Large intestine (tissue), 3 donors: ENCODE results near the gene KIF4A. TPM values are rescaled to one million over a fixed set of nuclear protein-coding genes. Genes with fewer than 3 reads are reported as not detected.
"Not testable (repeated sequence)": the region's sequence is repeated elsewhere in the genome, so short reads cannot be mapped to it uniquely, and the experiment has no call there.

ENCODE experiments used
- DNase-seq, 2 donors: peaks; one replicate each; pipeline versions ENCODE4 v3.0.0 to v3.0.0-alpha.2; 2013
- H3K27ac ChIP-seq: one replicate; pipeline ENCODE4 v1.5.1; 2013; ENCODE audit warnings: low read length
- H3K27me3 ChIP-seq: 2 replicates; pipeline ENCODE4 v1.6.1; 2013; ENCODE audit warnings: low read length; ENCODE audit not compliant: control insufficient read depth, insufficient read depth
- H3K36me3 ChIP-seq: 2 replicates; pipeline ENCODE4 v1.6.1; 2013; ENCODE audit warnings: low read length; ENCODE audit not compliant: control insufficient read depth, insufficient read depth
- H3K4me1 ChIP-seq: one replicate; pipeline ENCODE4 v1.6.1; 2013; ENCODE audit warnings: low read length; ENCODE audit not compliant: control insufficient read depth, insufficient read depth
- H3K4me3 ChIP-seq: one replicate; pipeline ENCODE4 v1.5.1; 2013; ENCODE audit warnings: low read length
- H3K9me3 ChIP-seq: one replicate; pipeline ENCODE4 v1.6.1; 2013; ENCODE audit warnings: mild to moderate bottlenecking, low read depth, low read length, moderate library complexity; ENCODE audit not compliant: control insufficient read depth
- WGBS: methylation state at CpG from one replicate; pipeline ENCODE4 v1.1.5; 2013; ENCODE audit warnings: low lambda C conversion rate; ENCODE audit not compliant: insufficient coverage; 5-methylcytosine and 5-hydroxymethylcytosine counted together
- polyA plus RNA-seq: library from polyadenylated mRNA; unstranded; fragments of 120-200 nt; gene quantifications from one replicate; pipeline ENCODE4 v1.2.1, GENCODE V29; 2013

KIF4A gene
- polyA plus RNA-seq, 1 donor = 7.7 TPM

DNA sequence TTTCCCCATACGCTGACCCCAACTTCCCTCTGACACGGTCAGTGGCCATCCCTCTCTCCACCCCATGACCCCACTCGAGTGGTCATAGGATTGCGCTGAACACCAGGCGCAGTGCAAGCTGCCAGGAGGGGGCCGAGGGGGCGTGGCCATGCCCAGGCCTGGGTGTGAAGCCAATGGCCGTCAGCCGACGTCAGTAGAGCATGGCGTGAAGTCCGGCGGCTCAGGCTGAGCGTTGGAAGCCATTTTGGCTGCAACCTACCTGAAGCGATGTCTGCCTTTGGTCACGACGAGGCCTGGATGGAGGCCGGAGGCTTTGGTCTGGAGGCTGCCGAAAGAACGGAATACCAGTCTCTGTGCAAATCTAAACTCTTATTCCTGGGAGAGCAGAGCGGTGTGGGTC, 8.0 kb upstream of the KIF4A start, which contains the start of gene RAB41:
Gene RAB41 (plus strand): TSS at position 222 of the 400 bp plus-strand sequence. CDS start 46 bp downstream, at position 268.
- H3K9me3 ChIP-seq = no peaks in the 10 kb centered on the region
- WGBS = no CpG with 5 or more reads among the region's 21 CpGs
- H3K4me3 ChIP-seq = no peak within 1 kb of the TSS
- H3K36me3 ChIP-seq = peaks cover 9% of the 10 kb centered on the region
- H3K4me1 ChIP-seq = no peaks in the 10 kb centered on the region
- DNase-seq = no peak
- no peak within 1 kb of the TSS for H3K27ac ChIP-seq
- H3K27me3 ChIP-seq = no peaks in the 10 kb centered on the region

- H3K9me3 ChIP-seq = no peaks in the 10 kb centered on the region
- peak overlapping the region; percentile 82 for H3K4me3 ChIP-seq
- DNase-seq = peak in 1 of 2 donors; percentile 3
- no peaks in the 10 kb centered on the region for H3K4me1 ChIP-seq
- H3K27me3 ChIP-seq = no peaks in the 10 kb centered on the region
- WGBS = no CpG with 5 or more reads among the region's 11 CpGs
- peak overlapping the region; percentile 45 for H3K27ac ChIP-seq
- peaks cover 16% of the 10 kb centered on the region for H3K36me3 ChIP-seq
Observed at GRCh38 chrX:70289168-70289792, 624 bp upstream of the KIF4A start.

GRCh38 chrX:70292788-70293187, 2.9 kb downstream of the KIF4A start:
- no CpG with 5 or more reads among the region's 1 CpG for WGBS
- no peak overlapping the region for H3K27ac ChIP-seq
- DNase-seq = no peak

GRCh38 chrX:70293621-70294020, 3.7 kb downstream of the KIF4A start:
- Histone ChIP-seq H3K27me3 (no peaks in the 10 kb centered on the region), H3K4me1 (no peaks in the 10 kb centered on the region), H3K9me3 (no peaks in the 10 kb centered on the region), H3K4me3 (no peak overlapping the region), H3K36me3 (no peaks in the 10 kb centered on the region), H3K27ac (no peak overlapping the region)
- DNase-seq = no peak
- WGBS = 79% methylated on average over 2 of the region's 5 CpGs

More at GRCh38 chrX:70292788-70293187, 2.9 kb downstream of the KIF4A start:
- Histone ChIP-seq H3K4me1 (no peaks in the 10 kb centered on the region), H3K9me3 (no peaks in the 10 kb centered on the region), H3K27me3 (no peaks in the 10 kb centered on the region), H3K4me3 (no peak overlapping the region), H3K36me3 (peaks cover 3% of the 10 kb centered on the region)

- no CpG with 5 or more reads among the region's 3 CpGs for WGBS
Observed at GRCh38 chrX:70301716-70302115, 11.8 kb downstream of the KIF4A start.

GRCh38 chrX:70313503-70313902, 23.6 kb downstream of the KIF4A start:
- H3K9me3 ChIP-seq = no peaks in the 10 kb centered on the region
- DNase-seq = no peak
- H3K4me3 ChIP-seq = no peak overlapping the region
- no peaks in the 10 kb centered on the region for H3K36me3 ChIP-seq
- no CpG with 5 or more reads among the region's 1 CpG for WGBS
- H3K4me1 ChIP-seq = no peaks in the 10 kb centered on the region
- no peaks in the 10 kb centered on the region for H3K27me3 ChIP-seq
- H3K27ac ChIP-seq = no peak overlapping the region

More at GRCh38 chrX:70301716-70302115, 11.8 kb downstream of the KIF4A start:
- H3K27me3 ChIP-seq = no peaks in the 10 kb centered on the region
- DNase-seq = no peak
- H3K36me3 ChIP-seq = no peaks in the 10 kb centered on the region
- no peak overlapping the region for H3K27ac ChIP-seq
- H3K4me3 ChIP-seq = no peak overlapping the region
- no peaks in the 10 kb centered on the region for H3K9me3 ChIP-seq
- H3K4me1 ChIP-seq = no peaks in the 10 kb centered on the region

DNA sequence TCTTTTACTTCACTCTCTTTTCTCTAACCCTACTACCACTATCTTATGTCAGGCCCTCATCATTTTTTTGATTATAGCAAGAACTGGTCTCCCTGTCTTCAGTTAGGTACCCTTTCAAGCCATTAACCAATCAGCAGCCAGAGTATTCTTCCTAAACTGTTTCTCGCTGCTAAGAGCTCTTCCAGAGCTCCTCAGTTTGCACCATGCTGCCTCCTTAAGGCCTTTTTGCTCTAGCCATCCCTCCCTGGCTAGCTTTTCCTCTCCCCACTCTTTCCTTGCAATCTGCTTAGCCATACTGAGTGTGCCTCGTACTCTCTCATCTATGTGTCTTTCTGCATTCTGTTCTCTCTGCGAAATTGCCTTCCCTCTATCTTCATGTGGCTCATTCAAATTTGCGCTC, 32.9 kb downstream of the KIF4A start:
- DNase-seq = no peak
- no peak overlapping the region for H3K27ac ChIP-seq
- no CpG with 5 or more reads among the region's 4 CpGs for WGBS
- H3K4me1 ChIP-seq = no peaks in the 10 kb centered on the region
- H3K36me3 ChIP-seq = no peaks in the 10 kb centered on the region
- H3K27me3 ChIP-seq = no peaks in the 10 kb centered on the region
- no peak overlapping the region for H3K4me3 ChIP-seq
- no peaks in the 10 kb centered on the region for H3K9me3 ChIP-seq

DNA sequence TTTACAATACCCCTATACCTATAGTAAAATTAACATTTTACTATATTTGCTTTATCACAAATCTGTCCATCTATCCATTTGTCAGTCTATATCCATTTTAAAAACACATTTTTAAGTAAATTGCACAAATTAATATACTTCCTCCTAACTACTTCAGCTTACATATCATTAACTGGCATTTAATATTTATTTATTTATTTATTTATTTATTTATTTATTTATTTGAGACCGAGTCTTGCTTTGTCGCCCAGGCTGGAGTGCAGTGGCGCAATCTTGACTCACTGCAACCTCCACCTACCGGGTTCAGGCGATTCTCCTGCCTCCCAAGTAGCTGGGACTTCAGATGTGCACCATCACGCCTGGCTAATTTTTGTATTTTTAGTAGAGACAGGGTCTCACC, 33.7 kb downstream of the KIF4A start:
- not testable (repeated sequence) for H3K4me3 ChIP-seq, H3K27ac ChIP-seq, H3K9me3 ChIP-seq, H3K4me1 ChIP-seq, H3K27me3 ChIP-seq, H3K36me3 ChIP-seq, DNase-seq
- WGBS = no CpG with 5 or more reads among the region's 6 CpGs

DNA sequence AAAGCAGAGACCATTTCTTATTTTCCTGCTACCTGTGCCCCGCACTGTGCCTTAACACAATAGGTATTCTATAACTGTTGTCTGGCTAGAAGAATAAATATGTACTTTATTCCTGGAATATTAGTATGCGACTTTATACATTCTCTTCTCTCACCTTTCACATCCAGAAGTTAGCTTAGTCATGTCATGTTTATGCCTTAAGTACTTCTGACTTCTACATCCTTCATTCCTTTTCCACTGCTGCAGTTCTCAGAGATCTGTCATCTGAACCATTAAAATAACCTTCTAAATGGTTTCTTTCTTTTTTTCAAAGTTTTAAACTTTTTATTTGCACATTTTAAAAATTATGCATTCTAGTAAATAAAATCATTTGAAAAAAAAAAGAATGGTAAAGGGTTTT, 34.4 kb downstream of the KIF4A start:
- DNase-seq = no peak
- Histone ChIP-seq H3K4me1 (no peaks in the 10 kb centered on the region), H3K9me3 (no peaks in the 10 kb centered on the region), H3K27ac (no peak overlapping the region), H3K36me3 (no peaks in the 10 kb centered on the region), H3K27me3 (no peaks in the 10 kb centered on the region), H3K4me3 (no peak overlapping the region)
- no CpG with 5 or more reads among the region's 2 CpGs for WGBS

DNA sequence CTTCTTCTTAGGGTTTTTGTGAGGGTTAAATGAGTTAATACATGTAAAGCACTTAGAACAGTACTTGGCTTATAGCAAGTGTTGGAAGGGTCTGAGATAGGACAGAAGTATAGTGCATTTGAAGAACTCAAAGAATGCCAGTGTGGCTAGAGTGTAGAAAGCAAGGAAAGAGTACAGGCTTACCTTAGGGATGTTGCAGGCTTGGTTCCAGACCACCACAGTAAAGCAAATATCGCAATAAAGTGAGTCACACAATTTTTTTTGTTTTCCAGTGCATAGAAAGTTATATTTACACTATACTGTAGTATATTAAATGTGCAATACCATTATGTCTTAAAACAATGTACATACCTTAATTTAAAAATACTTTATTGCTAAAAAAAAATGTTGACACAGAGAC, 41.3 kb downstream of the KIF4A start:
- no peaks in the 10 kb centered on the region for H3K36me3 ChIP-seq
- H3K4me3 ChIP-seq = no peak overlapping the region
- no peak for DNase-seq
- H3K27ac ChIP-seq = no peak overlapping the region
- H3K9me3 ChIP-seq = no peaks in the 10 kb centered on the region
- no peaks in the 10 kb centered on the region for H3K27me3 ChIP-seq
- no CpG with 5 or more reads among the region's 1 CpG for WGBS
- H3K4me1 ChIP-seq = no peaks in the 10 kb centered on the region

GRCh38 chrX:70332600-70332999, 42.7 kb downstream of the KIF4A start:
- Histone ChIP-seq H3K4me3 (no peak overlapping the region), H3K4me1 (no peaks in the 10 kb centered on the region), H3K27ac (no peak overlapping the region), H3K36me3 (no peaks in the 10 kb centered on the region), H3K27me3 (no peaks in the 10 kb centered on the region), H3K9me3 (no peaks in the 10 kb centered on the region)
- no peak for DNase-seq
- WGBS = no CpG with 5 or more reads among the region's 1 CpG
